Stomach (tissue), 4 donors: ENCODE measurements around the gene RAB12.

Source experiments
- POLR2A ChIP-seq, 4 donors: fragments of 450-650 bp; IDR thresholded peaks; one replicate each; pipeline ENCODE4 v1.6.1; 2016; ENCODE audit warnings: antibody characterized with exemption in 4 of 4, control low read depth in 2 of 4, mild to moderate bottlenecking in 1 of 4, moderate library complexity in 1 of 4
- TF ChIP-seq, protein P1 (sequence below), 7 experiments: fragments of 450-650 bp in 4 of 7; fragments of 200-600 bp in 3 of 7; sonication (generic) in 3 of 7; IDR thresholded peaks; one replicate each; pipeline ENCODE4 v1.5.1; 2016 to 2019; ENCODE audit warnings: antibody characterized with exemption in 7 of 7, control low read depth in 2 of 7, mild to moderate bottlenecking in 1 of 7

- no peak for TF ChIP-seq POLR2A (IDR thresholded peaks at IDR 0.05)
- TF ChIP-seq, protein P1, sequence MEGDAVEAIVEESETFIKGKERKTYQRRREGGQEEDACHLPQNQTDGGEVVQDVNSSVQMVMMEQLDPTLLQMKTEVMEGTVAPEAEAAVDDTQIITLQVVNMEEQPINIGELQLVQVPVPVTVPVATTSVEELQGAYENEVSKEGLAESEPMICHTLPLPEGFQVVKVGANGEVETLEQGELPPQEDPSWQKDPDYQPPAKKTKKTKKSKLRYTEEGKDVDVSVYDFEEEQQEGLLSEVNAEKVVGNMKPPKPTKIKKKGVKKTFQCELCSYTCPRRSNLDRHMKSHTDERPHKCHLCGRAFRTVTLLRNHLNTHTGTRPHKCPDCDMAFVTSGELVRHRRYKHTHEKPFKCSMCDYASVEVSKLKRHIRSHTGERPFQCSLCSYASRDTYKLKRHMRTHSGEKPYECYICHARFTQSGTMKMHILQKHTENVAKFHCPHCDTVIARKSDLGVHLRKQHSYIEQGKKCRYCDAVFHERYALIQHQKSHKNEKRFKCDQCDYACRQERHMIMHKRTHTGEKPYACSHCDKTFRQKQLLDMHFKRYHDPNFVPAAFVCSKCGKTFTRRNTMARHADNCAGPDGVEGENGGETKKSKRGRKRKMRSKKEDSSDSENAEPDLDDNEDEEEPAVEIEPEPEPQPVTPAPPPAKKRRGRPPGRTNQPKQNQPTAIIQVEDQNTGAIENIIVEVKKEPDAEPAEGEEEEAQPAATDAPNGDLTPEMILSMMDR (IDR thresholded peaks at IDR 0.05) = no peak
Measured at GRCh38 chr18:8602040-8602439, 7.2 kb upstream of the RAB12 start.
